Activated CD8-positive, alpha-beta T cell treated with anti-CD3 and anti-CD28 coated beads for 36 hours (primary cell): ENCODE measurements around the gene SAFB. TPM values are rescaled to one million over a fixed set of nuclear protein-coding genes. Genes with fewer than 3 reads are reported as not detected.
A peak's percentile ranks its signal among the peaks of the same experiment; 100 is the strongest.
"Not testable (repeated sequence)": the region's sequence is repeated elsewhere in the genome, so short reads cannot be mapped to it uniquely, and the experiment has no call there.

Source experiments
- ATAC-seq: fragments of 200-7000 bp; cut with Tn5 transposase; one replicate; pipeline ENCODE4 v1.10.0; 2021; ENCODE audit warnings: mild to moderate bottlenecking, moderate library complexity
- CTCF ChIA-PET: fragments of 350-600 bp; sonication (Branson Sonifier 250); formaldehyde crosslinking; loops from one replicate; lab custom pipeline; 2021; ENCODE audit warnings: antibody characterized with exemption; lab: Charles Lee
- POLR2A ChIA-PET: fragments of 350-600 bp; sonication (Branson Sonifier 250); formaldehyde crosslinking; loops from one replicate; lab custom pipeline; 2021; ENCODE audit warnings: antibody characterized with exemption; lab: Charles Lee
- DNase-seq: peaks from one replicate; pipeline ENCODE4 v3.0.0-alpha.2; 2020
- H3K27ac Mint-ChIP-seq: one replicate; pipeline ENCODE4 v1.8.0; 2021; ENCODE audit warnings: mild to moderate bottlenecking, mixed read lengths
- H3K27me3 Mint-ChIP-seq: one replicate; pipeline ENCODE4 v1.8.0; 2021; ENCODE audit warnings: mixed read lengths
- H3K36me3 Mint-ChIP-seq: one replicate; pipeline ENCODE4 v1.8.0; 2021; ENCODE audit warnings: low read depth, mixed read lengths
- H3K4me1 Mint-ChIP-seq: one replicate; pipeline ENCODE4 v1.8.0; 2021; ENCODE audit warnings: low read depth, mixed read lengths
- H3K4me3 Mint-ChIP-seq: one replicate; pipeline ENCODE4 v1.8.0; 2021; ENCODE audit warnings: mild to moderate bottlenecking, moderate library complexity, mixed read lengths
- H3K9me3 Mint-ChIP-seq: one replicate; pipeline ENCODE4 v1.8.0; 2021; ENCODE audit warnings: mixed read lengths
- CTCF ChIP-seq: fragments of 200-600 bp; IDR thresholded peaks from one replicate; pipeline ENCODE4 v1.8.0; 2022; ENCODE audit warnings: antibody characterized with exemption, mild to moderate bottlenecking
- intact Hi-C: fragments of 100-400 bp; cut with micrococcal nuclease; formaldehyde crosslinking; loops from one replicate; pipeline ENCODE4 v1.10.0; 2022
- total RNA-seq, 2 experiments: library from RNA; stranded (reverse); gene quantifications; one replicate each; pipeline ENCODE4 v1.2.3, GENCODE V29; 2021

Gene SAFB
- total RNA-seq, 2 experiments from 2014 or later: 124 to 132 TPM

GRCh38 chr19:5605362-5605761 is 17.5 kb upstream of the SAFB start:
- Mint-ChIP-seq H3K36me3 (peaks cover 60% of the 10 kb centered on the region), H3K27ac (peak overlapping the region; percentile 31), H3K4me1 (peaks cover 11% of the 10 kb centered on the region), H3K9me3 (no peaks in the 10 kb centered on the region), H3K4me3 (no peak overlapping the region), H3K27me3 (no peaks in the 10 kb centered on the region)
- POLR2A ChIA-PET: interaction anchor here (1.1 to 1.5 kb wide), 3 partner anchors 15 to 28 kb away, joined by 3 to 5 read pairs (median 3); partner anchors contain the start of genes SAFB and SAFB2
- no peak for ATAC-seq
- no peak for TF ChIP-seq CTCF
- DNase-seq: no peak
- intact Hi-C loops: no loop called here
- CTCF ChIA-PET: no interaction called here

DNA sequence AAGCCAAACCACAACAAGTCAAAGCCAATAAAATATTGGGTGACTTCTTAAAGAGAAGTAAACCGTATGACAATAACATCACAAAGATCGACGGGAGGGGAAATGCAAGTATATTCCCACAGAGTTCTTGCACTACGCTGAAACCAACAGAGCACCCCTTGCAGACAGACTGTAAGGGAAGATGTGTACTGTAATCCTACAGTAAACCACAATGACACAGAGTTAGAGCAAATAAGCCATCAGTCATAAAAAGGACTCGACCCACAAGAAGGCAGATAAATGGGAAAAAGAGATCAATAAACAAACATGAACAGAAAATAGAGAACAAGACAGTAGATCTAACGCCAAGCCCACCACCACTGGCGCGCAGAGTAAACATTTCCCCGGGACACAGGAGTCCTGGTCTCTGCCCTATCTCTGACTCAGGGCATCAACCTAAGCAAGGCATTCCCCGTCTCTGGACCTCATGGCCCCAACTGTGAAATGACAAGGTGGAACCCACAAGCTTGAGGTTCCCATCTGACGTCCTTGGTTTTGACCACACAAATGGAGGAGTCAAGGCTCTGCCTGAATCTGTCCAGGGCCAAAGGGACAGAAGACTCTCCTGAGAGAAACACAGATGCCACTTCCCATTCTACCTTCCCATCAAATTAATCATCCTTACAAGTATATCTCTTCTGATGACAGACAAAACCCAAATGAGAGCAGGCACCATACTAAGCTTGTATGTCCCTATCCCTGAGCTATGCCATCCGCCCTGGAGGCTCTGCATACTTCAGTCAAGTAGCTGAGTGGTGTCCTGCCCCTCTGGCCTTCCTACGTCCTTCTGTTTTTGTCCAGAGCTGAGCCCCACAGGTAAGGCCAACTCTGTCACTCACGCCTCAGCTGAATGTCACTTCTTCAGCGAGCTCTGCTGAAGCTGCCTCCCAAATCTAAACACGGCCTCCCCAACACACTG is 15.3 kb upstream of the SAFB start:
- Mint-ChIP-seq H3K9me3 (no peaks in the 10 kb centered on the region), H3K27me3 (no peaks in the 10 kb centered on the region), H3K27ac (no peak overlapping the region), H3K4me3 (no peak overlapping the region), H3K36me3 (peaks cover 60% of the 10 kb centered on the region), H3K4me1 (peaks cover 11% of the 10 kb centered on the region)
- intact Hi-C loops: no loop called here
- no peak for ATAC-seq
- ChIA-PET POLR2A (interaction anchor here (0.6 kb wide), 1 partner anchor 10 kb away, joined by 3 read pairs; no protein-coding TSS in a partner anchor), CTCF (no interaction called here)
- no peak for TF ChIP-seq CTCF
- DNase-seq: no peak

DNA sequence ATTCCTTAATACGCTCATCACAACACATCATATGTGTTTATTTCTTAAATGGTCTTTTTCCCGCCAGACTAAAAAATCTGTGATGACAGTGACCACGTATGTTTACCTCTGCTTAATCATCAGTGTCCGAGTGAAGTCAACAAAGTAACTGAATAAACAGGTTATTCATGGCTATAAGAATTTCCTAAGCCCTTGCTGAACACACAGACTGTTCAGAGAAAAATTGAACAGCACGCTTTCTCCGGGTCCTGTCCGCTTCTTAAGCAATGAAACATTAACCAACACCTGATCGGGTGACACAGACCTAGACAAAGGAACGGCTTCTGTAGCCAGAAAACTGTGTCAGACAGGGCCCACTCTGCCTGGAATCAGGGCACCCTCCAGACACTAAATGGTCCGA is 14.6 kb upstream of the SAFB start:
- H3K4me3 Mint-ChIP-seq: no peak overlapping the region

GRCh38 chr19:5608766-5609165 is 14.1 kb upstream of the SAFB start:
- Mint-ChIP-seq H3K4me1 (peaks cover 11% of the 10 kb centered on the region), H3K36me3 (peaks cover 64% of the 10 kb centered on the region)
- intact Hi-C loops, H3K4me3 Mint-ChIP-seq, H3K27ac Mint-ChIP-seq, CTCF ChIA-PET, H3K27me3 Mint-ChIP-seq, DNase-seq, H3K9me3 Mint-ChIP-seq, ATAC-seq: not testable (repeated sequence)
- POLR2A ChIA-PET: interaction anchor here (2.7 kb wide), 1 partner anchor 13 kb away, joined by 10 read pairs; the partner anchor contains the start of genes SAFB and SAFB2

More for the DNA sequence above, 14.6 kb upstream of the SAFB start:
- intact Hi-C loops: no loop called here
- DNase-seq: no peak
- ChIA-PET CTCF (no interaction called here), POLR2A (interaction anchor here (0.6 to 2.7 kb wide), 2 partner anchors 10 to 14 kb away, joined by 3 to 10 read pairs; partner anchors contain the start of genes SAFB and SAFB2)
- no peak for ATAC-seq
- Mint-ChIP-seq H3K9me3 (no peaks in the 10 kb centered on the region), H3K4me1 (peaks cover 11% of the 10 kb centered on the region), H3K36me3 (peaks cover 64% of the 10 kb centered on the region), H3K27me3 (no peaks in the 10 kb centered on the region), H3K27ac (no peak overlapping the region)
- TF ChIP-seq CTCF: no peak

GRCh38 chr19:5609881-5610448 is 12.9 kb upstream of the SAFB start:
- no peak overlapping the region for H3K4me3 Mint-ChIP-seq
- H3K4me1 Mint-ChIP-seq: peaks cover 11% of the 10 kb centered on the region
- no peak for TF ChIP-seq CTCF
- peaks cover 67% of the 10 kb centered on the region for H3K36me3 Mint-ChIP-seq
- ChIA-PET CTCF (no interaction called here), POLR2A (interaction anchor here (1.0 to 2.7 kb wide), 2 partner anchors 12 to 81 kb away, joined by 3 to 10 read pairs; partner anchors contain the start of genes SAFB and SAFB2)
- no peaks in the 10 kb centered on the region for H3K27me3 Mint-ChIP-seq
- no peak overlapping the region for H3K27ac Mint-ChIP-seq
- H3K9me3 Mint-ChIP-seq: no peaks in the 10 kb centered on the region
- no peak for ATAC-seq
- intact Hi-C loops: no loop called here
- no peak for DNase-seq
